HepG2 (cell line): ENCODE measurements around the gene GPN1. TPM values are rescaled to one million over a fixed set of nuclear protein-coding genes. Genes with fewer than 3 reads are reported as not detected.

ENCODE experiments used
- ARNT2 ChIP-seq: sonication (generic); formaldehyde crosslinking; IDR thresholded peaks from 2 replicates; pipeline ENCODE4 v1.8.0; 2022; ENCODE audit warnings: mild to moderate bottlenecking, low read depth, missing genetic modification reagents, moderate library complexity
- ARNTL ChIP-seq: sonication (generic); formaldehyde crosslinking; IDR thresholded peaks from 2 replicates; pipeline ENCODE4 v1.4.0; 2020; ENCODE audit warnings: mild to moderate bottlenecking, missing genetic modification reagents
- ATF3 ChIP-seq: sonication (generic); formaldehyde crosslinking; IDR thresholded peaks from 2 replicates; pipeline ENCODE4 v1.4.0; 2020; ENCODE audit warnings: missing genetic modification reagents
- BATF2 ChIP-seq: sonication (generic); formaldehyde crosslinking; IDR thresholded peaks from 2 replicates; pipeline ENCODE4 v1.8.0; 2022; ENCODE audit warnings: mild to moderate bottlenecking, missing genetic modification reagents, moderate library complexity
- CBX2 ChIP-seq, 2 experiments: fragments of 200-600 bp in 1 of 2; sonication (generic); formaldehyde crosslinking in 1 of 2; IDR thresholded peaks; 2 replicates each; pipeline versions ENCODE4 v1.7.0 to v1.8.1; 2018 to 2022; ENCODE audit warnings: low read depth in 2 of 2, low read length in 1 of 2, mild to moderate bottlenecking in 1 of 2, missing genetic modification reagents in 1 of 2
- CHD2 ChIP-seq: IDR thresholded peaks from 2 replicates; pipeline ENCODE4 v1.6.1; 2011; ENCODE audit warnings: low read depth, low read length, improper control_type of control experiment
- ERF ChIP-seq: IDR thresholded peaks from 2 replicates; pipeline ENCODE4 v1.6.1; 2018; ENCODE audit warnings: missing biosample characterization, missing genetic modification reagents
- ISL2 ChIP-seq: sonication (generic); formaldehyde crosslinking; IDR thresholded peaks from 2 replicates; pipeline ENCODE4 v1.5.0; 2020; ENCODE audit warnings: missing genetic modification reagents
- KLF6 ChIP-seq: IDR thresholded peaks from 2 replicates; pipeline ENCODE4 v1.8.0; 2016; ENCODE audit warnings: missing biosample characterization, missing genetic modification reagents
- NFKB2 ChIP-seq: sonication (generic); formaldehyde crosslinking; IDR thresholded peaks from 2 replicates; pipeline ENCODE4 v1.4.0; 2020; ENCODE audit warnings: missing genetic modification reagents, borderline replicate concordance
- PHF21A ChIP-seq: sonication (generic); formaldehyde crosslinking; IDR thresholded peaks from 2 replicates; pipeline ENCODE4 v1.5.0; 2020; ENCODE audit warnings: mild to moderate bottlenecking, missing genetic modification reagents
- SPEN ChIP-seq: sonication (generic); formaldehyde crosslinking; IDR thresholded peaks from 2 replicates; pipeline ENCODE4 v1.5.1; 2020; ENCODE audit warnings: low read depth, mild to moderate bottlenecking, missing genetic modification reagents
- STAT5B ChIP-seq: sonication (generic); formaldehyde crosslinking; IDR thresholded peaks from 2 replicates; pipeline ENCODE4 v1.4.0; 2020; ENCODE audit warnings: missing genetic modification reagents
- TAF15 ChIP-seq: fragments of 200-400 bp; formaldehyde crosslinking; IDR thresholded peaks from one replicate; pipeline ENCODE4 v1.6.1; 2018; ENCODE audit warnings: mild to moderate bottlenecking, low read depth, low read length; ENCODE audit not compliant: poor library complexity, severe bottlenecking
- TBX3 ChIP-seq: fragments of 450-650 bp; IDR thresholded peaks from 2 replicates; pipeline ENCODE4 v1.6.1; 2017; ENCODE audit warnings: antibody characterized with exemption, mild to moderate bottlenecking, inconsistent platforms, borderline replicate concordance
- YEATS2 ChIP-seq: sonication (generic); formaldehyde crosslinking; IDR thresholded peaks from 2 replicates; pipeline ENCODE4 v1.4.0; 2020; ENCODE audit warnings: missing genetic modification reagents, borderline replicate concordance
- ZBTB26 ChIP-seq: IDR thresholded peaks from 2 replicates; pipeline ENCODE4 v1.6.1; 2016; ENCODE audit warnings: missing compliant biosample characterization, missing genetic modification reagents, borderline replicate concordance
- ZNF121 ChIP-seq: sonication (generic); formaldehyde crosslinking; IDR thresholded peaks from 2 replicates; pipeline ENCODE4 v1.5.0; 2020; ENCODE audit warnings: mild to moderate bottlenecking, missing genetic modification reagents
- ZNF180 ChIP-seq: sonication (generic); formaldehyde crosslinking; IDR thresholded peaks from 2 replicates; pipeline ENCODE4 v1.4.0; 2020; ENCODE audit warnings: low read depth, missing genetic modification reagents, borderline replicate concordance
- ZNF251 ChIP-seq: sonication (generic); formaldehyde crosslinking; IDR thresholded peaks from 2 replicates; pipeline ENCODE4 v1.9.0; 2021; ENCODE audit warnings: mild to moderate bottlenecking, missing genetic modification reagents
- ZNF326 ChIP-seq: sonication (generic); formaldehyde crosslinking; IDR thresholded peaks from 2 replicates; pipeline ENCODE4 v1.4.0; 2020; ENCODE audit warnings: missing genetic modification reagents, borderline replicate concordance
- ZNF34 ChIP-seq: sonication (generic); formaldehyde crosslinking; IDR thresholded peaks from 2 replicates; pipeline ENCODE4 v1.4.0; 2020; ENCODE audit warnings: mild to moderate bottlenecking, missing genetic modification reagents, borderline replicate concordance
- polyA plus RNA-seq, 8 experiments: library from polyadenylated mRNA; depleted of rRNA in 3 of 8; stranded (reverse) in 7 of 8; unstranded in 1 of 8; fragments of >200 nt; fragmentation: Illumina TruSeq in 4 of 8; extraction: Trizol in 4 of 8; gene quantifications; 2 replicates each; pipeline versions ENCODE4 v1.2.1 to v1.2.3, GENCODE V29; 2011 to 2016; ENCODE audit warnings: low read depth in 4 of 8, missing spikeins in 1 of 8, mixed read lengths in 1 of 8; ENCODE audit not compliant: insufficient read depth in 1 of 8
- total RNA-seq, 5 experiments: library from RNA; depleted of rRNA; stranded (reverse); fragments of >200 nt; fragmentation: Illumina TruSeq; extraction: Trizol; gene quantifications; 2 replicates each; pipeline ENCODE4 v1.2.3, GENCODE V29; 2016; ENCODE audit warnings: low read depth in 1 of 5
- TF ChIP-seq, protein P1 (sequence below): sonication (generic); formaldehyde crosslinking; conservative IDR thresholded peaks from 2 replicates; pipeline ENCODE4 v1.4.0; 2020; ENCODE audit warnings: missing genetic modification reagents
- TF ChIP-seq, protein P2 (sequence below): sonication (generic); formaldehyde crosslinking; IDR thresholded peaks from 2 replicates; pipeline ENCODE4 v1.8.0; 2022; ENCODE audit warnings: low read depth, missing genetic modification reagents

The GPN1 gene
- total and polyA plus RNA-seq, 2 of the 13 experiments (the other 11 are each of a cell fraction or from before 2014, with no cell fraction given): 54.5 to 62.7 TPM

DNA sequence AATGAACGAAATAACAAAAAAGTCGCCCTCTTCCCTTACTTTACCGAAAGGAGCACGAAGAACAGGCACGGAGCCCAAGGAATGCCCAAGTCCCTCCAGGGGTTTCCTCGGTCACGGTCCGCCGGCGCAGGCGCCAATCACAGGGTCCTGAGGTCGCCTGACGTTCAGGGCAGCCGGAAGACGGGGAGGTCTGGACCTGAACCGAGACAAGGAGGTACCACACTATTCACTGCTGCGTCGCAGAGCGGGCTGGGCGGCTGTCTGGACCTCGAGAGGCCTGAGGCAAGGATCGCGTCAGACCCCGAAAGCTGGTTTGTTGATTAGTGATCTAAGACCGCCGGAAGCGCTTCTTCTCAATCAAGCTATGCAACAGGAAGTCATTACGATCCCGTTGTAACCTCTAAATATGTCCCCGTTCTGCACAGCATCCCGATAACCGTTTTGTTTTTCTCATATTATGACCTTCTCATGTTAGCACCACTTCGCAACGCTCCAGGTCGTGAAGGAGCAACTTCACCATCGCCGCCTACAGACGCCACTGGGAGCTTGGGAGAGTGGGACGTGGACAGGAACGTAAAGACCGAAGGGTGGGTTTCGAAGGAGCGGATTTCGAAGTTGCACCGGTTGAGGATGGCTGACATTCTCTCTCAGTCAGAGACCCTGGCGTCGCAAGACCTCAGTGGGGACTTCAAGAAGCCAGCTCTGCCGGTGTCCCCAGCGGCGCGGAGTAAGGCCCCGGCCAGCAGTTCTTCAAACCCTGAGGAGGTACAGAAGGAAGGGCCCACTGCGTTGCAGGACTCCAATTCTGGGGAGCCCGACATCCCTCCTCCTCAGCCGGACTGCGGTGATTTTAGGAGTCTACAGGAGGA lies 34.7 kb downstream of the GPN1 start, which contains the start of the genes SLC4A1AP and SUPT7L (continued):
- TF ChIP-seq ZBTB26 (peak; percentile 75; the same call in 1 of the 2 replicates), ZNF180 (CRISPR knock-in tag) (peak; percentile 76; the same call in 1 of the 2 replicates), STAT5B (CRISPR knock-in tag) (peak; percentile 49; the same call in 1 of the 2 replicates), CBX2 (IDR thresholded peaks at IDR 0.05; ENCODE audit: low read depth, low read length) (no peak; the same call in 1 of the 2 replicates), CBX2 (CRISPR knock-in tag; IDR thresholded peaks at IDR 0.05; ENCODE audit: low read depth) (peak; percentile 98), KLF6 (CRISPR knock-in tag) (peak; percentile 93), ZNF251 (0 out of 2 replicates have a peak, but pooled peaks have one; percentile 54), TAF15 (peak; percentile 16), ZNF34 (CRISPR knock-in tag) (no peak), ATF3 (CRISPR knock-in tag) (no peak; the same call in 1 of the 2 replicates), CHD2 (no peak), ARNT2 (CRISPR knock-in tag) (peak; percentile 87), ARNTL (peak; percentile 36; the same call in 1 of the 2 replicates), PHF21A (CRISPR knock-in tag) (peak; percentile 95), YEATS2 (CRISPR knock-in tag) (peak; percentile 94), TBX3 (peak; percentile 68; the same call in 1 of the 2 replicates), ZNF326 (CRISPR knock-in tag) (no peak), NFKB2 (CRISPR knock-in tag) (peak; percentile 96), ISL2 (CRISPR knock-in tag) (peak; percentile 80), ERF (CRISPR knock-in tag) (peak; percentile 95), BATF2 (no peak), SPEN (peak; percentile 86; the same call in 1 of the 2 replicates), ZNF121 (peak; percentile 54; the same call in 1 of the 2 replicates)
- TF ChIP-seq, protein P1, sequence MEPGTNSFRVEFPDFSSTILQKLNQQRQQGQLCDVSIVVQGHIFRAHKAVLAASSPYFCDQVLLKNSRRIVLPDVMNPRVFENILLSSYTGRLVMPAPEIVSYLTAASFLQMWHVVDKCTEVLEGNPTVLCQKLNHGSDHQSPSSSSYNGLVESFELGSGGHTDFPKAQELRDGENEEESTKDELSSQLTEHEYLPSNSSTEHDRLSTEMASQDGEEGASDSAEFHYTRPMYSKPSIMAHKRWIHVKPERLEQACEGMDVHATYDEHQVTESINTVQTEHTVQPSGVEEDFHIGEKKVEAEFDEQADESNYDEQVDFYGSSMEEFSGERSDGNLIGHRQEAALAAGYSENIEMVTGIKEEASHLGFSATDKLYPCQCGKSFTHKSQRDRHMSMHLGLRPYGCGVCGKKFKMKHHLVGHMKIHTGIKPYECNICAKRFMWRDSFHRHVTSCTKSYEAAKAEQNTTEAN (CRISPR knock-in tag): peak; percentile 88
- TF ChIP-seq, protein P2, sequence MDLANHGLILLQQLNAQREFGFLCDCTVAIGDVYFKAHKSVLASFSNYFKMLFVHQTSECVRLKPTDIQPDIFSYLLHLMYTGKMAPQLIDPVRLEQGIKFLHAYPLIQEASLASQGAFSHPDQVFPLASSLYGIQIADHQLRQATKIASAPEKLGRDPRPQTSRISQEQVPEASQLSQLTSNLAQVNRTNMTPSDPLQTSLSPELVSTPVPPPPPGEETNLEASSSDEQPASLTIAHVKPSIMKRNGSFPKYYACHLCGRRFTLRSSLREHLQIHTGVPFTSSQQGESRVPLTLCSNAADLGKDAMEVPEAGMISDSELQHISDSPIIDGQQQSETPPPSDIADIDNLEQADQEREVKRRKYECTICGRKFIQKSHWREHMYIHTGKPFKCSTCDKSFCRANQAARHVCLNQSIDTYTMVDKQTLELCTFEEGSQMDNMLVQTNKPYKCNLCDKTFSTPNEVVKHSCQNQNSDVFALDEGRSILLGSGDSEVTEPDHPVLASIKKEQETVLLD (CRISPR knock-in tag): no peak
